H9 (cell line): ENCODE results near the gene PCMT1. TPM values are rescaled to one million over a fixed set of nuclear protein-coding genes. Genes with fewer than 3 reads are reported as not detected.

Source experiments
- DNase-seq: peaks from one replicate; pipeline ENCODE4 v3.0.0-alpha.2; 2017
- H2AFZ ChIP-seq: one replicate; pipeline ENCODE4 v1.6.1; 2013; ENCODE audit warnings: mild to moderate bottlenecking, low read length, control low read depth, moderate library complexity
- H2AK5ac ChIP-seq: 2 replicates; pipeline ENCODE4 v1.6.1; 2013; ENCODE audit warnings: low read length, control low read depth, mixed read lengths; ENCODE audit not compliant: insufficient read length
- H2BK120ac ChIP-seq: one replicate; pipeline ENCODE4 v1.6.1; 2013; ENCODE audit warnings: low read depth, mild to moderate bottlenecking, low read length, control low read depth, inconsistent platforms; ENCODE audit not compliant: poor library complexity, severe bottlenecking
- H2BK12ac ChIP-seq: 2 replicates; pipeline ENCODE4 v1.6.1; 2013; ENCODE audit warnings: low read length, control low read depth, mixed read lengths, low read depth; ENCODE audit not compliant: insufficient read length
- H2BK15ac ChIP-seq: 2 replicates; pipeline ENCODE4 v1.6.1; 2013; ENCODE audit warnings: low read depth, low read length, control low read depth
- H2BK20ac ChIP-seq: one replicate; pipeline ENCODE4 v1.6.1; 2013; ENCODE audit warnings: low read depth, mild to moderate bottlenecking, low read length, control low read depth, inconsistent platforms; ENCODE audit not compliant: poor library complexity, severe bottlenecking
- H2BK5ac ChIP-seq: 2 replicates; pipeline ENCODE4 v1.6.1; 2013; ENCODE audit warnings: low read length, control low read depth, mixed read lengths; ENCODE audit not compliant: insufficient read length
- H3K14ac ChIP-seq: 2 replicates; pipeline ENCODE4 v1.6.1; 2013; ENCODE audit warnings: low read length, control low read depth; ENCODE audit not compliant: insufficient read depth
- H3K18ac ChIP-seq: 2 replicates; pipeline ENCODE4 v1.6.1; 2013; ENCODE audit warnings: low read depth, mild to moderate bottlenecking, mixed read lengths, low read length, control low read depth; ENCODE audit not compliant: insufficient read length
- H3K23ac ChIP-seq: 2 replicates; pipeline ENCODE4 v1.6.1; 2013; ENCODE audit warnings: low read length, control low read depth, mixed read lengths, low read depth; ENCODE audit not compliant: insufficient read length
- H3K23me2 ChIP-seq: 2 replicates; pipeline ENCODE4 v1.6.1; 2013; ENCODE audit warnings: low read depth, mild to moderate bottlenecking, mixed read lengths, low read length, control low read depth; ENCODE audit not compliant: insufficient read length, poor library complexity, severe bottlenecking
- H3K27ac ChIP-seq: 2 replicates; pipeline ENCODE4 v1.5.1; 2013; ENCODE audit warnings: low read length, control low read depth, mixed read lengths, low read depth; ENCODE audit not compliant: insufficient read length
- H3K27me3 ChIP-seq: 2 replicates; pipeline ENCODE4 v1.6.1; 2013; ENCODE audit warnings: low read length, control low read depth, inconsistent platforms; ENCODE audit not compliant: insufficient read depth
- H3K4ac ChIP-seq: 2 replicates; pipeline ENCODE4 v1.6.1; 2013; ENCODE audit warnings: low read depth, mild to moderate bottlenecking, control low read depth, inconsistent platforms, low read length, moderate library complexity
- H3K4me1 ChIP-seq: 2 replicates; pipeline ENCODE4 v1.6.1; 2013; ENCODE audit warnings: low read length, control low read depth, inconsistent platforms; ENCODE audit not compliant: insufficient read depth
- H3K4me2 ChIP-seq: 2 replicates; pipeline ENCODE4 v1.6.1; 2013; ENCODE audit warnings: low read length, control low read depth, mixed read lengths; ENCODE audit not compliant: insufficient read length, insufficient read depth
- H3K56ac ChIP-seq: 2 replicates; pipeline ENCODE4 v1.6.1; 2013; ENCODE audit warnings: low read depth, mild to moderate bottlenecking, mixed read lengths, low read length, control low read depth; ENCODE audit not compliant: insufficient read length
- H3K79me1 ChIP-seq: 2 replicates; pipeline ENCODE4 v1.6.1; 2013; ENCODE audit warnings: low read depth, mild to moderate bottlenecking, moderate library complexity, low read length, control low read depth, inconsistent platforms; ENCODE audit not compliant: insufficient read depth, poor library complexity, severe bottlenecking
- H3K79me2 ChIP-seq: 2 replicates; pipeline ENCODE4 v1.6.1; 2013; ENCODE audit warnings: low read length, control low read depth, inconsistent platforms; ENCODE audit not compliant: insufficient read depth
- H3K9ac ChIP-seq: 2 replicates; pipeline ENCODE4 v1.6.1; 2013; ENCODE audit warnings: low read length, control low read depth, mixed read lengths; ENCODE audit not compliant: insufficient read length; ENCODE audit errors: extremely low read depth
- H3K9me3 ChIP-seq: one replicate; pipeline ENCODE4 v1.6.1; 2013; ENCODE audit warnings: low read depth, low read length, inconsistent platforms; ENCODE audit not compliant: control insufficient read depth
- H3T11ph ChIP-seq: one replicate; pipeline ENCODE4 v1.6.1; 2013; ENCODE audit warnings: mild to moderate bottlenecking, low read length, control low read depth, inconsistent platforms
- H4K20me1 ChIP-seq: one replicate; pipeline ENCODE4 v1.6.1; 2013; ENCODE audit not compliant: control insufficient read depth, insufficient read length, insufficient read depth
- H4K5ac ChIP-seq: 2 replicates; pipeline ENCODE4 v1.6.1; 2013; ENCODE audit warnings: low read depth, mild to moderate bottlenecking, mixed read lengths, low read length, control low read depth; ENCODE audit not compliant: insufficient read length
- H4K8ac ChIP-seq: replicated peaks from 2 replicates; pipeline ENCODE4 v1.6.1; 2013; ENCODE audit warnings: low read length, control low read depth, mixed read lengths, low read depth; ENCODE audit not compliant: insufficient read length
- H4K91ac ChIP-seq: 2 replicates; pipeline ENCODE4 v1.6.1; 2013; ENCODE audit warnings: low read depth, mild to moderate bottlenecking, moderate library complexity, mixed read lengths, low read length, control low read depth; ENCODE audit not compliant: insufficient read length
- H3K27ac Mint-ChIP-seq, 3 experiments: 2 replicates in 2 of 3; 3 replicates in 1 of 3; pipeline ENCODE4 v1.8.0; 2020 to 2021; ENCODE audit warnings: mixed read lengths in 3 of 3, mild to moderate bottlenecking in 1 of 3, moderate library complexity in 1 of 3
- H3K27me3 Mint-ChIP-seq: 2 replicates; pipeline ENCODE4 v1.8.0; 2021; ENCODE audit warnings: low read depth, mild to moderate bottlenecking, moderate library complexity, mixed read lengths
- H3K36me3 Mint-ChIP-seq, 3 experiments: 2 replicates in 2 of 3; 3 replicates in 1 of 3; pipeline ENCODE4 v1.8.0; 2020 to 2021; ENCODE audit warnings: low read depth in 3 of 3, mixed read lengths in 3 of 3; ENCODE audit not compliant: insufficient read depth in 1 of 3
- H3K4me1 Mint-ChIP-seq, 2 experiments: 2 replicates each; pipeline ENCODE4 v1.8.0; 2020; ENCODE audit warnings: mixed read lengths in 2 of 2
- H3K4me3 Mint-ChIP-seq, 2 experiments: 2 replicates in 1 of 2; 3 replicates in 1 of 2; pipeline ENCODE4 v1.8.0; 2020 to 2021; ENCODE audit warnings: mild to moderate bottlenecking in 2 of 2, mixed read lengths in 2 of 2, moderate library complexity in 1 of 2
- H3K9me3 Mint-ChIP-seq, 2 experiments: 2 replicates in 1 of 2; 3 replicates in 1 of 2; pipeline ENCODE4 v1.8.0; 2020; ENCODE audit warnings: mild to moderate bottlenecking in 2 of 2, mixed read lengths in 2 of 2, moderate library complexity in 1 of 2
- WGBS: extraction: QIAGEN DNeasy Blood & Tissue Kit; methylation state at CpG from one replicate; pipeline ENCODE4 v1.1.7; 2013; ENCODE audit warnings: missing lambda C conversion rate, low lambda C conversion rate, mixed read lengths; ENCODE audit not compliant: insufficient read length; ENCODE audit errors: extremely low coverage; 5-methylcytosine and 5-hydroxymethylcytosine counted together
- total RNA-seq: library from RNA; stranded (reverse); gene quantifications from 2 replicates; pipeline ENCODE4 v1.2.1, GENCODE V29; 2021
- TF ChIP-seq, protein P1 (sequence below): fragments of 200-600 bp; sonication (generic); conservative IDR thresholded peaks from 3 replicates; pipeline ENCODE4 v1.8.0; 2021; ENCODE audit warnings: antibody characterized with exemption, mild to moderate bottlenecking

Gene PCMT1
- total RNA-seq, 1 experiment from 2014 or later, result 98.3 TPM

DNA sequence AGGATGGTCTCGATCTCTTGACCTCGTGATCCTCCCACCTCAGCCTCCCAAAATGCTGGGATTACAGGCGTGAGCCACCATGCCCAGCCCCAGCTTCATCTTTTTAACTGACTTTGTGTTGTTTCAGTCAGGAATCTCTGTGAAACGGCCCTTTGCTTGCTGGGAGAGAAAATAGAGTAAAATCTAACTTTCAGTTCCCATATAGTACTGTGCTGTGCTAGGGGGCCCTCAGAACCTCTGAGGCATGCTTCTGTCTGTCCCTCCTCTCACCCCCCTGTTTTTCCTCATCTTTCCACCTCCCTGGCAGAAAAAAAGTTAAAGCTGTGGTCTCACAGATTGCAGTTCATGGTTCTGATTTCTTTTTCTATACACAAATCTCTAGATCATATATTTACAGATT is 66.2 kb downstream of the PCMT1 start:
- no peak overlapping the region for H2BK20ac ChIP-seq
- H2AK5ac ChIP-seq, result no peak overlapping the region
- no peak overlapping the region for H2AFZ ChIP-seq
- Mint-ChIP-seq H3K27ac (no peak overlapping the region), H3K27me3 (no peaks in the 10 kb centered on the region), H3K9me3 (no peaks in the 10 kb centered on the region), H3K4me3 (no peak overlapping the region; a peak in 1 of 5 replicates), H3K36me3 (peaks cover 0 to 11% (median 2%) of the 10 kb centered on the region in 3 experiments; a peak in 4 of 7 replicates), H3K4me1 (no peaks in the 10 kb centered on the region)
- DNase-seq, result no peak
- H2BK120ac ChIP-seq, result no peak overlapping the region
- no peaks in the 10 kb centered on the region for H3K79me1 ChIP-seq
- no peak overlapping the region for H3K27ac ChIP-seq
- H3T11ph ChIP-seq, result no peak overlapping the region
- no peak overlapping the region for H3K18ac ChIP-seq
- H2BK5ac ChIP-seq, result no peak overlapping the region
- no peak overlapping the region for H3K4me2 ChIP-seq
- no peak overlapping the region for H2BK15ac ChIP-seq
- no peak overlapping the region for H3K4ac ChIP-seq
- no peaks in the 10 kb centered on the region for H3K23me2 ChIP-seq
- no peaks in the 10 kb centered on the region for H3K79me2 ChIP-seq
- no peaks in the 10 kb centered on the region for H4K20me1 ChIP-seq
- H4K8ac ChIP-seq, result no peak overlapping the region
- H3K14ac ChIP-seq, result no peak overlapping the region
- no peak overlapping the region for H3K23ac ChIP-seq
- H3K4me1 ChIP-seq, result no peaks in the 10 kb centered on the region
- no peaks in the 10 kb centered on the region for H3K9me3 ChIP-seq
- H4K5ac ChIP-seq, result no peak overlapping the region
- no peaks in the 10 kb centered on the region for H3K27me3 ChIP-seq
- H3K56ac ChIP-seq, result no peak overlapping the region
- H4K91ac ChIP-seq, result no peak overlapping the region
- no peak overlapping the region for H3K9ac ChIP-seq
- TF ChIP-seq, protein P1, sequence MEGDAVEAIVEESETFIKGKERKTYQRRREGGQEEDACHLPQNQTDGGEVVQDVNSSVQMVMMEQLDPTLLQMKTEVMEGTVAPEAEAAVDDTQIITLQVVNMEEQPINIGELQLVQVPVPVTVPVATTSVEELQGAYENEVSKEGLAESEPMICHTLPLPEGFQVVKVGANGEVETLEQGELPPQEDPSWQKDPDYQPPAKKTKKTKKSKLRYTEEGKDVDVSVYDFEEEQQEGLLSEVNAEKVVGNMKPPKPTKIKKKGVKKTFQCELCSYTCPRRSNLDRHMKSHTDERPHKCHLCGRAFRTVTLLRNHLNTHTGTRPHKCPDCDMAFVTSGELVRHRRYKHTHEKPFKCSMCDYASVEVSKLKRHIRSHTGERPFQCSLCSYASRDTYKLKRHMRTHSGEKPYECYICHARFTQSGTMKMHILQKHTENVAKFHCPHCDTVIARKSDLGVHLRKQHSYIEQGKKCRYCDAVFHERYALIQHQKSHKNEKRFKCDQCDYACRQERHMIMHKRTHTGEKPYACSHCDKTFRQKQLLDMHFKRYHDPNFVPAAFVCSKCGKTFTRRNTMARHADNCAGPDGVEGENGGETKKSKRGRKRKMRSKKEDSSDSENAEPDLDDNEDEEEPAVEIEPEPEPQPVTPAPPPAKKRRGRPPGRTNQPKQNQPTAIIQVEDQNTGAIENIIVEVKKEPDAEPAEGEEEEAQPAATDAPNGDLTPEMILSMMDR, result no peak
- H2BK12ac ChIP-seq, result no peak overlapping the region
- WGBS, result no CpG with 5 or more reads among the region's 4 CpGs
